ENCODE results near the gene STPG1. TPM values are rescaled to one million over a fixed set of nuclear protein-coding genes. Genes with fewer than 3 reads are reported as not detected.
A peak's percentile ranks its signal among the peaks of the same experiment; 100 is the strongest.

STPG1 gene
- total and polyA plus RNA-seq, 2 of the 13 experiments (the other 11 are each of a cell fraction or from before 2014, with no cell fraction given) = 3.4 to 4.3 TPM

GRCh38 chr1:24413350-24414163 is at the start of gene STPG1 (continued):
- TF ChIP-seq PATZ1 (CRISPR knock-in tag; IDR thresholded peaks at IDR 0.05) (no peak; the same call in 1 of the 2 replicates), ZNF563 (CRISPR knock-in tag; IDR thresholded peaks at IDR 0.05) (peak; percentile 85; the same call in 1 of the 2 replicates), AGO2 (optimal IDR thresholded peaks at IDR 0.05; ENCODE audit: low read depth, low read length) (peak; percentile 30), ZNF788 (CRISPR knock-in tag; IDR thresholded peaks at IDR 0.05; ENCODE audit: borderline replicate concordance) (peak; percentile 61; the same call in 1 of the 2 replicates), SP140L (CRISPR knock-in tag; IDR thresholded peaks at IDR 0.05; ENCODE audit: borderline replicate concordance) (no peak), RXRA (CRISPR knock-in tag; IDR thresholded peaks at IDR 0.05) (peak; percentile 35), NFKB2 (CRISPR knock-in tag; IDR thresholded peaks at IDR 0.05; ENCODE audit: borderline replicate concordance) (peak; percentile 77; the same call in 1 of the 2 replicates), MIXL1 (CRISPR knock-in tag; IDR thresholded peaks at IDR 0.05) (peak; percentile 71; the same call in 1 of the 2 replicates), ZNF816 (CRISPR knock-in tag; IDR thresholded peaks at IDR 0.05; ENCODE audit: borderline replicate concordance) (0 out of 2 replicates have a peak, but pooled peaks have one; percentile 40), U2AF1 (optimal IDR thresholded peaks at IDR 0.05; ENCODE audit: low read depth, low read length) (no peak), ARID4A (CRISPR knock-in tag; IDR thresholded peaks at IDR 0.05; ENCODE audit: borderline replicate concordance) (peak; percentile 73; the same call in 1 of the 2 replicates), PLRG1 (conservative IDR thresholded peaks at IDR 0.05) (no peak), ZNF335 (CRISPR knock-in tag; IDR thresholded peaks at IDR 0.05) (no peak), MIER2 (CRISPR knock-in tag; IDR thresholded peaks at IDR 0.05) (no peak), HOXA3 (CRISPR knock-in tag; IDR thresholded peaks at IDR 0.05) (peak; percentile 42; the same call in 1 of the 2 replicates), ZBTB21 (CRISPR knock-in tag; IDR thresholded peaks at IDR 0.05) (no peak), HDAC1 (CRISPR knock-in tag; IDR thresholded peaks at IDR 0.05) (peak; percentile 84), MTF1 (CRISPR knock-in tag; IDR thresholded peaks at IDR 0.05) (no peak), ZNF232 (CRISPR knock-in tag; IDR thresholded peaks at IDR 0.05; ENCODE audit: borderline replicate concordance) (0 out of 2 replicates have a peak, but pooled peaks have one; percentile 53), USF2 (IDR thresholded peaks at IDR 0.05; ENCODE audit: low read depth, low read length) (no peak), USF2 (CRISPR knock-in tag; IDR thresholded peaks at IDR 0.05; ENCODE audit: borderline replicate concordance) (0 out of 2 replicates have a peak, but pooled peaks have one; percentile 17), IKZF4 (CRISPR knock-in tag; IDR thresholded peaks at IDR 0.05; ENCODE audit: borderline replicate concordance, low read depth, not compliant biosample characterization) (no peak)

Measured in HepG2 (cell line).